Measurements from ENCODE around the gene PITX1.

PITX1 gene

DNA sequence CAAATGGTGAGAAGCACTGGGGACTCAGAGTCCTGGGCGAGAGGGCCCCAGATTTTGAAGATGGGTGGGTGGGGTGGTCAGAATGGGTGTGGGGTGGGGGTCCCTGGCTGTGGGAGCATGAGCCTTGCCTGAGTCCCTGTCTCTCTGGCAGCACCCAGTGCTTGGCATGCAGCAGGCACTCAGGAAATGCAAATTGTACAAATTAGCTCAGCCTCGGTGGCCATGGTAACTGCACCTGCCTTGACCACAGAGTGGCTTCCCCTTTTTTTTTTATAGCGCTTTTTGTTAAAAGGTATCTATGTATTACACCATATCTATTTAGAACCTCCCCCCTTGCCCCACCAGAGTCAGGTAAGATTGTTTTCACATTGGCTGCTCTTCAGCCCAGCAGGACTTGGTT lies 19.2 kb upstream of the PITX1 start:
- H3K4me3 Mint-ChIP-seq = no peak overlapping the region
- no peak overlapping the region for H3K27ac Mint-ChIP-seq
- H3K36me3 Mint-ChIP-seq = no peaks in the 10 kb centered on the region
- H3K4me1 Mint-ChIP-seq = no peaks in the 10 kb centered on the region
- H3K9me3 Mint-ChIP-seq = no peaks in the 10 kb centered on the region
- H3K27me3 Mint-ChIP-seq = peaks cover 28% of the 10 kb centered on the region

DNA sequence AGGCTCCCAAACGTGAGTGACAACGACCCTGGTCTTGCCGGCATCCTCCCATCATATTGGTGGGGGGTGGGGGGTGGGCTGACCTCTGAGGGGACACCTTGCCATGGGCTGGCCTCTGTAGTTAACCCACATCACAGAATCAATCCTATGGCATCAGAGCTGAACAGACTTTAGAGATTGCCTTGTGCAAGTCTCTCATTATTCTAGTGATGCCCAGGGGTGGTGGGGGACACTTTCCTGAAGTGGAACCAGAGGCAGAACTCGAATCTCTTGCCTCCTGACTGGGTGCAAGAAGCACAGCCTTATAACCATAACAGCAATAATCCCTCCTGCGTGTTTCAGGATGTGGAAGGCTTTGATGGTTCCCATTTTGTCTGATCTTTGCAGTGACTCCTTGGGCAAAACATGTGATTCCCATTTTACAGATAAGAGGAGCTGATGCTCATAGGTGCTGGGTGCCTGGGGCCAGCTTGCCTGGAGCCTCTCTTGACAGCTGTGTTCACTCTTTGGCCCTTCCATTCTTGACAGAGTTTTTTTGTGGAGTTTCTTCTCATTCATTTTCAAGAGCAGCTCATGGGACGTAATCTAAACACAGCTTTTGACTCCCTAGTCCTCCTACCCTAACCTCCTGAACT lies 18.6 kb upstream of the PITX1 start:
- H3K36me3 Mint-ChIP-seq = no peaks in the 10 kb centered on the region
- H3K4me1 Mint-ChIP-seq = no peaks in the 10 kb centered on the region
- peaks cover 32% of the 10 kb centered on the region for H3K27me3 Mint-ChIP-seq
- H3K4me3 Mint-ChIP-seq = no peak overlapping the region
- H3K27ac Mint-ChIP-seq = no peak overlapping the region
- no peaks in the 10 kb centered on the region for H3K9me3 Mint-ChIP-seq

- no peaks in the 10 kb centered on the region for H3K9me3 Mint-ChIP-seq
- no peaks in the 10 kb centered on the region for H3K36me3 Mint-ChIP-seq
- no peak overlapping the region for H3K27ac Mint-ChIP-seq
- no peak overlapping the region for H3K4me3 Mint-ChIP-seq
- peaks cover 34% of the 10 kb centered on the region for H3K27me3 Mint-ChIP-seq
- no peaks in the 10 kb centered on the region for H3K4me1 Mint-ChIP-seq
Measured at GRCh38 chr5:135051872-135052271, 17.8 kb upstream of the PITX1 start.

DNA sequence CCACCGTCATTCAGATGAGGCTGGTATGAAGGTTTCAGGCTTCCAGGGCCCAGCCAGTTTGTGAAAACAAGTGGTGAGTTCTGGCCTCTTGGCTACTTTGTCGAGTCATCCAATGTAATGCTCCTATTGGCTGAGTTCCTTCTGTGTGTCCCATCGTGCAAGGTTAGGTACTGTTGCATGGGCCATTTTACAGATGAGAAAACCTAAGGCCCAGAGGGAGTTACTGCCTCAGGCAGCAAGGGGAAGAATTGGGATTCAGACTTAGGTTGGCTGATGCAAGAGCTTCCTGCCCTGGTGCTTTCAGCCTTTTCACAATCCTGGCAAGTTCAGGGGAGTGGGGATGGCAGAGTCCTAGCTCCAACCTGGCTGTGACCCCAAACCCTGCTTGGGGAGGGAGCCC lies 17.4 kb upstream of the PITX1 start:
- Mint-ChIP-seq H3K27ac (no peak overlapping the region), H3K9me3 (no peaks in the 10 kb centered on the region), H3K4me1 (no peaks in the 10 kb centered on the region), H3K36me3 (no peaks in the 10 kb centered on the region), H3K27me3 (peaks cover 37% of the 10 kb centered on the region), H3K4me3 (no peak overlapping the region)

DNA sequence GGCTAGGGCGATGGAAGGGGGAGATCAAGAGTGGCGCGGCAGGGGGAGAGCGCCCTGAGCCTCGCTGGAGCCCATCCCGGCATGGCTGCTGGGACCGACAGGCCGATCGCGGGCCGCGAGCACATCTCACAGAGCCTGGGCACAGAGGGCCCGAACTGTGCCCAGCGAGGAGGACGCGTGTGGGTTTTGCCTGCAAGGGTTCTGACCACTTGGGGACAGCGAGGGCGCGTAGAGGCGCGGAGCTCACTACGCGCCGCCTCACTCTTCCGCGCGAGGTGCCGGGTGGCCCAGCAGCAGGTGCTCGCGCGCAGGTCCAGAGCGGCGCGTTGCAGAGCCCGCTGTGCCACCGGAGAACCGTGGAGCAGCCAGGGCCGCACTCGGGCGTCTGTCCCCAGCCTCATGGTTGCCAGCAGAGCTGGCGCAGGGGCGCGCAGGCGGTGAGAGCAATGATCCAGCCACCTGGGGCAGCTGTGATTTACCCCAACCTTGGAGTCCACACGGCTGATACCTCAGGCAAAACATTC lies 16.3 kb upstream of the PITX1 start:
- no peaks in the 10 kb centered on the region for H3K36me3 Mint-ChIP-seq
- H3K27ac Mint-ChIP-seq = no peak overlapping the region
- no peak overlapping the region for H3K4me3 Mint-ChIP-seq
- H3K4me1 Mint-ChIP-seq = no peaks in the 10 kb centered on the region
- H3K9me3 Mint-ChIP-seq = no peaks in the 10 kb centered on the region
- H3K27me3 Mint-ChIP-seq = peaks cover 37% of the 10 kb centered on the region

DNA sequence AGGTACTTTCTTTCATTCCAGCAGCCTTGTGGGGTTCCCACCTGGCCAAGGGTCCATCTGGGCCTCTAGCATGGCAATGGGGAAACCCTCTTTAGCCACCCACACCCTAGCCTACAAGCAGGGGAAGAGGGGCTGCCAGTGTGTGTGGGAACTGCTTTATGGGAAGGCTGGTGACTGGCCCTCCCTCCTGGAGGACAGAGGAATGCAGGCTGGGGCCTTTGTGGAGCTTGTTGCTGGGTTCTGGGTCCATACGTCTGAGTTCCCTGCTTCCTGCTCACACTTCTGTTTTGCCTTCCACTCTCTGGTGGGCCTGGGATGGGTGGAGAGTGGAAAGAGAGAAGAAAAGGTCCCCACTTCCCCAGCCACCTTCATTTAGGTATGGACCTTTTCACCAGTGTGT lies 14.9 kb upstream of the PITX1 start:
- Mint-ChIP-seq H3K27me3 (peaks cover 44% of the 10 kb centered on the region), H3K9me3 (no peaks in the 10 kb centered on the region), H3K4me1 (no peaks in the 10 kb centered on the region), H3K36me3 (no peaks in the 10 kb centered on the region), H3K4me3 (no peak overlapping the region), H3K27ac (no peak overlapping the region)

- no peaks in the 10 kb centered on the region for H3K36me3 Mint-ChIP-seq
- H3K4me1 Mint-ChIP-seq = no peaks in the 10 kb centered on the region
- no peaks in the 10 kb centered on the region for H3K9me3 Mint-ChIP-seq
- no peak overlapping the region for H3K27ac Mint-ChIP-seq
- peaks cover 47% of the 10 kb centered on the region for H3K27me3 Mint-ChIP-seq
- no peak overlapping the region for H3K4me3 Mint-ChIP-seq
Measured at GRCh38 chr5:135048286-135048685, 14.3 kb upstream of the PITX1 start.

GRCh38 chr5:135047347-135047695 lies 13.3 kb upstream of the PITX1 start:
- H3K4me3 Mint-ChIP-seq = no peak overlapping the region
- no peaks in the 10 kb centered on the region for H3K4me1 Mint-ChIP-seq
- H3K9me3 Mint-ChIP-seq = no peaks in the 10 kb centered on the region
- peaks cover 47% of the 10 kb centered on the region for H3K27me3 Mint-ChIP-seq
- no peak overlapping the region for H3K27ac Mint-ChIP-seq
- no peaks in the 10 kb centered on the region for H3K36me3 Mint-ChIP-seq

DNA sequence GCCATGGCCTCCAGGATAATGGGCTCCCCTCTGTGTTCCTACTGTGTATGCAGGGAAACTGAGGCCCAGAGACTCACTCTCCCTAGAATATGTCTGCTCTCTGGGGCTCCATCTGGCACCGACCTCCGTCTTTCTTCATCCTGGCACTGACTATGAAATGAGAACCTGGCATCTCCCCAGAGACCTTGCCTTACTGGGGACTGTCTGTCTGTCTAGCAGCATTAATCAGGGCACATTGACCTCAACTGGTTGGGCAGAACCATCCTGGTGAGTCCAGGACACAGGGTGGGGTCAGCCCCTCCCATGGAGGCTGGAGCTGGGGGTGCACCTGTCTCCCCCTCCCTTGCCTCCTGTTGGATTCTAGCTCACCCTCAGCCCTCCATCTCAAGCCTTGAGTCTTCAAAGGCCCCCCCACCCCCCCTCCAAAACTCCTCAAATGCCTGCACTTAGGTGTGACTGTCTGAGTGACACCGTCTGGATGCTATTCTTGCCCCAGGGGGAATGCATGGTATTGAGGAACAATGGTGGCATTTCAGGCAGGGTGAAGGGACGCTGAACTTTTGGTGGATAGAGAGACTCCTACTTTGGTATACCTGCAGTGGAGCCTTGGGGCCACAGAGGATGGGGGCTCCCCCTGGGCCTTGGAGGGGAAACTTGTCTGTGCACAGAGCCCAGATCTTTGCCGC lies 12.8 kb upstream of the PITX1 start:
- no peaks in the 10 kb centered on the region for H3K9me3 Mint-ChIP-seq
- H3K27me3 Mint-ChIP-seq = peaks cover 44% of the 10 kb centered on the region
- no peaks in the 10 kb centered on the region for H3K36me3 Mint-ChIP-seq
- no peak overlapping the region for H3K4me3 Mint-ChIP-seq
- no peaks in the 10 kb centered on the region for H3K4me1 Mint-ChIP-seq
- no peak overlapping the region for H3K27ac Mint-ChIP-seq

DNA sequence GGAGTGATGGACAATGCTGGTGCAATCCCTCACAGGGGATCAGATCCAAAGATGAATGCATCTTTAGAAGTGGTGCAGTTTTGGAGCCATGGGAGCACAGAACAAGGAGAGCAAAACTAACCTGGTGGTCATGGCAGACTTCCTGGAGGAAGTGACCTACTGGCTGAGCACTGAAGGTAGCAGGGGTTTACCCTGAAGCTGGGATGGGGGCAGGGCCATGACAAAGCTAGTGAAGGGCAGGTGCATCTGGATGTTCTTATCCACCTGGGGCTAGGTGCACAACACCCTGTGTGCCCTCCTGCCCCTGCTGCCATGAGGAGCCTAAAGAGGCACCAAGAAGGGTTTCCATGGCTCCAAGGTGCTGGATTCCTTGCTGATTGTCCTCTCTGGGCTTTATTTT lies 11.5 kb upstream of the PITX1 start:
- Mint-ChIP-seq H3K27ac (no peak overlapping the region), H3K36me3 (no peaks in the 10 kb centered on the region), H3K27me3 (peaks cover 44% of the 10 kb centered on the region), H3K4me3 (no peak overlapping the region), H3K9me3 (no peaks in the 10 kb centered on the region), H3K4me1 (peaks cover under 1% of the 10 kb centered on the region)

- Mint-ChIP-seq H3K27me3 (peaks cover 49% of the 10 kb centered on the region), H3K4me3 (no peak overlapping the region), H3K9me3 (no peaks in the 10 kb centered on the region), H3K4me1 (peaks cover 13% of the 10 kb centered on the region), H3K36me3 (no peaks in the 10 kb centered on the region), H3K27ac (no peak overlapping the region)
Measured at GRCh38 chr5:135042595-135042994, 8.6 kb upstream of the PITX1 start.

DNA sequence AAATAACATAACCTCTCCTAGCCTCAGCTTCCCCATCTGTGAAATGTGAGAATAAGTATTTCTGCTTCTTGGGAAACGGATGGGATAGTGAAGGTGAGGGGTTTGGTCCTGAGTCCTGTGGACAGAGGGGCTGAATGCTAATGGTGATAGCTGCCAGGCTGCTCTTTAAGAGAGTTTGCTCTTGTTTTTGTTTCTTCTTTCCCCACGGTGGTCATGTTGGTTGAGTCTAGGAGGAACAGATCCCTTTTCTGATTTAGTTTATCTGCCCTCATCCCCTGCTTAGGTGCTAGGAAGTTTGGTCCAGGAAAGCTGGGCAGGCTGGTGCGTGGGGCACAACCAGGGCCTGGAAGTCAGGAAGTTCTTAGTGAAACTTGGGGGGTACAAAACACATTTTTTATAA lies 7.7 kb upstream of the PITX1 start:
- peaks cover 49% of the 10 kb centered on the region for H3K27me3 Mint-ChIP-seq
- no peak overlapping the region for H3K4me3 Mint-ChIP-seq
- no peak overlapping the region for H3K27ac Mint-ChIP-seq
- no peaks in the 10 kb centered on the region for H3K9me3 Mint-ChIP-seq
- no peaks in the 10 kb centered on the region for H3K36me3 Mint-ChIP-seq
- H3K4me1 Mint-ChIP-seq = peaks cover 13% of the 10 kb centered on the region

- Mint-ChIP-seq H3K27ac (no peak overlapping the region), H3K4me1 (peaks cover 13% of the 10 kb centered on the region), H3K9me3 (no peaks in the 10 kb centered on the region), H3K27me3 (peaks cover 50% of the 10 kb centered on the region), H3K36me3 (no peaks in the 10 kb centered on the region), H3K4me3 (no peak overlapping the region)
Measured at GRCh38 chr5:135041145-135041587, 7.1 kb upstream of the PITX1 start.

- Mint-ChIP-seq H3K27me3 (peaks cover 53% of the 10 kb centered on the region), H3K4me1 (peaks cover 13% of the 10 kb centered on the region), H3K4me3 (peak overlapping the region; percentile 19), H3K27ac (no peak overlapping the region), H3K36me3 (no peaks in the 10 kb centered on the region), H3K9me3 (no peaks in the 10 kb centered on the region)
Measured at GRCh38 chr5:135040333-135041144, 6.5 kb upstream of the PITX1 start.

DNA sequence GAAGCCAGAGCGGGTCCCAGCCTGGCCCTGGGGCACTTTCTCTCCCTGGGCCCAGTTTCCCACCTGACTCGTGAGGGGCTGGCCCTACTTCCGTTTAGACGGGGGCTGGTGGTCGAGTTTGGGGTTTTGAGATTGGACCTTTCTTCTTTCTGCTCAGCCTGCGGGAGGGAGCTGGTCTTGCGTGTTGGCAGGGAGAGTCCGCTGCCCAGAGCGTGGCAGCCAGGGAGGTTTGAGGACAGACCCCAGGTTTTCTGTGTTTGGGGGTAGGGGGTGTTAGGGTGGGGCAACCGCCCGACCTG lies 6.0 kb upstream of the PITX1 start:
- Mint-ChIP-seq H3K4me3 (no peak overlapping the region), H3K9me3 (no peaks in the 10 kb centered on the region), H3K27me3 (peaks cover 56% of the 10 kb centered on the region), H3K36me3 (no peaks in the 10 kb centered on the region), H3K27ac (no peak overlapping the region), H3K4me1 (peaks cover 14% of the 10 kb centered on the region)
